Measurements from ENCODE around the gene ADAMTS17. TPM values are rescaled to one million over a fixed set of nuclear protein-coding genes. Genes with fewer than 3 reads are reported as not detected.
A peak's percentile ranks its signal among the peaks of the same experiment; 100 is the strongest.

Gene ADAMTS17
- total RNA-seq, 4 donors from 2014 or later = 6.0 to 17.6 (median 8.2) TPM

DNA sequence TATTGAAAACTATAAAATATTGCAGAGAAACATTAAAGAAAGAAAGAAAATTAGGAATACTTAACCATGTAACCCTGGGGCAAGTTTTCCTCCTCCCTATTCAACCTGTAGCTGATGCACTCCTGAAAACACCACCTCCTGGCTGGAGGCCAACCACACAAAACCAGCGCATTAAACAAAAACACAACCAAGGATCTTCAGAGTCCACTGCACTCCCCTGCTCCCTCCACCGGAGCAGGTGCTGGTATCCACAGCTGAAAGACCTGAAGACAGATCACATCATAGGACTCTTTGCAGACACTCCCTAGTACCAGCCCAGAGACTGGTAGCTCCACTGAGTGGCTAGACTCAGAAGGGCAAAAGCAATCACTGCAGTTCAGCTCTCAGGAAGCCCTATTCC, 13.6 kb upstream of the ADAMTS17 start:
- in situ Hi-C loops (cut with MboI; ENCODE audit: low pct_ligation_motif_present in 1 of 4, low pct_unique_long_range_greater_than_20kb in 1 of 4, low sequenced_read_pairs in 3 of 4) (no loop called here), intact Hi-C loops (cut with DNase I; ENCODE audit: low total_unique reads) (no loop called here)
- Histone ChIP-seq H3K36me3 (no peaks in the 10 kb centered on the region), H3K27ac (no peak overlapping the region), H3K4me1 (peaks cover 1 to 7% (median 2%) of the 10 kb centered on the region in 4 donors), H3K4me3 (no peak overlapping the region), H3K9me3 (no peaks in the 10 kb centered on the region), H3K27me3 (peaks cover 25% of the 10 kb centered on the region)
- no peak for TF ChIP-seq EP300 (IDR thresholded peaks at IDR 0.05; ENCODE audit: low read depth)
- TF ChIP-seq, protein P1, sequence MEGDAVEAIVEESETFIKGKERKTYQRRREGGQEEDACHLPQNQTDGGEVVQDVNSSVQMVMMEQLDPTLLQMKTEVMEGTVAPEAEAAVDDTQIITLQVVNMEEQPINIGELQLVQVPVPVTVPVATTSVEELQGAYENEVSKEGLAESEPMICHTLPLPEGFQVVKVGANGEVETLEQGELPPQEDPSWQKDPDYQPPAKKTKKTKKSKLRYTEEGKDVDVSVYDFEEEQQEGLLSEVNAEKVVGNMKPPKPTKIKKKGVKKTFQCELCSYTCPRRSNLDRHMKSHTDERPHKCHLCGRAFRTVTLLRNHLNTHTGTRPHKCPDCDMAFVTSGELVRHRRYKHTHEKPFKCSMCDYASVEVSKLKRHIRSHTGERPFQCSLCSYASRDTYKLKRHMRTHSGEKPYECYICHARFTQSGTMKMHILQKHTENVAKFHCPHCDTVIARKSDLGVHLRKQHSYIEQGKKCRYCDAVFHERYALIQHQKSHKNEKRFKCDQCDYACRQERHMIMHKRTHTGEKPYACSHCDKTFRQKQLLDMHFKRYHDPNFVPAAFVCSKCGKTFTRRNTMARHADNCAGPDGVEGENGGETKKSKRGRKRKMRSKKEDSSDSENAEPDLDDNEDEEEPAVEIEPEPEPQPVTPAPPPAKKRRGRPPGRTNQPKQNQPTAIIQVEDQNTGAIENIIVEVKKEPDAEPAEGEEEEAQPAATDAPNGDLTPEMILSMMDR (IDR thresholded peaks at IDR 0.05) = no peak
- TF ChIP-seq POLR2A (IDR thresholded peaks at IDR 0.05) = no peak
- TF ChIP-seq POLR2AphosphoS5 (IDR thresholded peaks at IDR 0.05) = no peak
- DNase-seq = no peak
- 60% methylated on average over 2 of the region's 2 CpGs; no CpG with 5 or more reads in 1 of the 2 donors for WGBS, 2 donors (ENCODE audit: low coverage in 1 of 2)

DNA sequence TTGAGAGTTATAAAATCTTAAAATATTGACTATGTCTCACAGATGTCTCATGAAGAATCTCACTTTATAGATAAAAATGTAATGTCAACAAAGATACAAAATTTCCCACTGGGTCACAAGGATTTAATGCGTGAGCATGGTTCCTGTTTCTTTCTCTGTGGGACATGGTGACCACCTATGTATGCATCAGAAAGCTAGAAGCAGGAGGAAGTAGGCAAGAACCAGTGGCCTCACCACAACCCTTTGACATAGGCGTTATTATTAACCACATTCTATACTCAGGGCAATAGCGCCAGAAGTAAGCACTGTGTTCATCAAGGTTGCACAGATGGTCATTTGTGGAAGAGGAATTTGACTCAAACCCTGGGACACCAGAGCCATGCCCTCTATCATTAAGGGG, 11.7 kb upstream of the ADAMTS17 start:
- DNase-seq = no peak
- no peak for TF ChIP-seq EP300 (IDR thresholded peaks at IDR 0.05; ENCODE audit: low read depth)
- in situ Hi-C loops (cut with MboI; ENCODE audit: low pct_ligation_motif_present in 1 of 4, low pct_unique_long_range_greater_than_20kb in 1 of 4, low sequenced_read_pairs in 3 of 4) (no loop called here), intact Hi-C loops (cut with DNase I; ENCODE audit: low total_unique reads) (no loop called here)
- Histone ChIP-seq H3K9me3 (no peaks in the 10 kb centered on the region), H3K27ac (no peak overlapping the region), H3K36me3 (no peaks in the 10 kb centered on the region), H3K4me3 (no peak overlapping the region), H3K27me3 (peaks cover 25% of the 10 kb centered on the region), H3K4me1 (peaks cover 3 to 13% (median 5%) of the 10 kb centered on the region in 4 donors)
- 79 to 85% methylated on average over 3 of the region's 3 CpGs for WGBS, 2 donors (ENCODE audit: low coverage in 1 of 2)

DNA sequence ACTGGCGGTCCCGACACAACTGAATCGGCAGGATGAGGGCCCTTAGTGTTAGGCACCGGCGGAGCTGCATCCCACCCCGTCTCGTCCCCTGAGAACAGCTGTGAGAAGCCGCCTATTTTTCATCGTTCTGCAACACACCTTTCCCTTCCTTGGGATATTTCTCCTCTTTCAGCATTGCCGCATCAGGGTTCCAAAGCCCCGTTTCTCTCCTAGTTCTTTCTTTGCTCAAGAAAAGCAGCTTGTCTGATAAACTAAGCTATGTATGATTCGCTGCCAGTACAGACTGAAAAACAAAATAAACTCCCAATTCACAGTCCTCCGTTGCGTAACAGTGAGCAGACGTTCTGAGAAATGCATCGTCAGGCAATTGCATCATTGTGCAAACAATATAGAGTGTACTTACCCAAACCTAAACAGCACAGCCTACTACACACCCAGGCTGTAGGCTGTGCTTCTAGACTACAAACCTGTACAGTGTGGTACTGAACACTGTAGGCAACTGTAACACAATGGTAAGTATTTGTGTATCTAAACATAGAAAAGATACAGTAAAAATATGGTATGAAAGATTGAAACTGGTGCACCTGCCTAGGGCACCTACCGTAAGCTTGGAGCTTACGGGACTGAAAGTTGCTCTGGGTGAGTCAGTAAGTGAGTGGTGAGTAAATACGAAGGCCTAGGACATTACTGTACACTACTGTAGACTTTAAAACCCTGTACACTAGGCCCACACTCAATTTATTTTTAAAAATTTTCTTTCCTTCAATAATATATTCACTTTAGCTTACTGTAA, 8.9 kb upstream of the ADAMTS17 start:
- in situ Hi-C loops (cut with MboI; ENCODE audit: low pct_ligation_motif_present in 1 of 4, low pct_unique_long_range_greater_than_20kb in 1 of 4, low sequenced_read_pairs in 3 of 4) (no loop called here), intact Hi-C loops (cut with DNase I; ENCODE audit: low total_unique reads) (loop anchor here (2.0 kb wide), 1 partner anchor 222 kb away; no protein-coding TSS in a partner anchor)
- Histone ChIP-seq H3K27ac (peak overlapping the region; percentile 95 to 97 (median 96)), H3K4me1 (peaks cover 3 to 13% (median 5%) of the 10 kb centered on the region in 4 donors), H3K27me3 (peaks cover 14% of the 10 kb centered on the region), H3K36me3 (no peaks in the 10 kb centered on the region), H3K4me3 (peak overlapping the region in 3 of 4 donors; percentile 71 to 89 (median 74)), H3K9me3 (no peaks in the 10 kb centered on the region)
- peak; percentile 51 for DNase-seq
- TF ChIP-seq POLR2A (IDR thresholded peaks at IDR 0.05) (no peak), POLR2AphosphoS5 (IDR thresholded peaks at IDR 0.05) (peak in 2 of 3 donors; percentile 47 to 65)
- 25 to 30% methylated on average over 13 to 19 of the region's 19 CpGs for WGBS, 2 donors (ENCODE audit: low coverage in 1 of 2)

DNA sequence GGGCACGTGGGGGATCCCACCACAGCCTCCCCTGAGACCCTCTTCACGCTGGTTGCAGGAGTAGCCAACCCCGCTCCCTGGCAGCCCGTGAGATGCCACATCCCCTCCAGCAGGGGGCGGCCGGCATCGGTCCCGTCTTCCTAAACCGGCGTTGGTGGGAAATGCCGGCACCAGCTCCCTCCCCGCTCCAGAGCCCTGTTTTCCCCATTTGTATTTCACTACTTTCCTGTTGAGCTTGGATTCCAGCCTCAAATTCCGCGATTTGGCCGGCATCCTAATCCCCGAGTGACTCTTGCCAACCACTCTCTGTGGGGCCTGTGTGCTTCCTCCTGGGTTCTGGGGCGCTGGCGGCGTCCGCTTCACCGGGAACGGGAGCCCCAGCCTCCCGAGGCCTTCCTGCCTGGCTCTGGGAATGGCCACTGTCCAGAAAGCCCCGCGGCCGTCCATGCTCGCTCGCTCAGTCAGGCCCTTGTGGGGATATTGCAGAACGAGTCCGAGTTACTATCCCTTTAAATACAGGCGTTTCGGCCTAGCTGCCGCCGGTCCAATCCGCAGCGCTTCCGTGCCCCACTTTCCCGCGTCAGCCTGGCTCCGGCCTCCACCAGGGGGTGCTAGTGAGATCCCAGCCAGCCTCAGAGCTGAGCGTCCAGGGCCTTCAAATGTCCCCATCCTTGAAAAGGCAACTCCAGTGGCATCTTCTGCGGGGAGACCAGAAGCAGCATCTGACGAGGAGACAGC, 8.1 kb upstream of the ADAMTS17 start:
- peak; percentile 30 for TF ChIP-seq POLR2A (IDR thresholded peaks at IDR 0.05)
- no peak for TF ChIP-seq EP300 (IDR thresholded peaks at IDR 0.05; ENCODE audit: low read depth)
- TF ChIP-seq POLR2AphosphoS5 (IDR thresholded peaks at IDR 0.05) = peak in 1 of 3 donors; percentile 25
- TF ChIP-seq, protein P1 (IDR thresholded peaks at IDR 0.05) = peak; percentile 68 to 93 (median 87)
- 1% methylated on average over 42 of the region's 43 CpGs; no CpG with 5 or more reads in 1 of the 2 donors for WGBS, 2 donors (ENCODE audit: low coverage in 1 of 2)
- Histone ChIP-seq H3K9me3 (no peaks in the 10 kb centered on the region), H3K27ac (peak overlapping the region; percentile 95 to 97 (median 96)), H3K4me3 (peak overlapping the region; percentile 71 to 89 (median 76)), H3K27me3 (peaks cover 9% of the 10 kb centered on the region), H3K36me3 (no peaks in the 10 kb centered on the region), H3K4me1 (peaks cover 3 to 13% (median 5%) of the 10 kb centered on the region in 4 donors)
- peak; percentile 95 for DNase-seq
- in situ Hi-C loops (cut with MboI; ENCODE audit: low pct_ligation_motif_present in 1 of 4, low pct_unique_long_range_greater_than_20kb in 1 of 4, low sequenced_read_pairs in 3 of 4) = loop anchor here in 3 of 4 donors (5.0 to 25.0 kb wide), 3 partner anchors 212 to 225 kb away; no protein-coding TSS in a partner anchor
- intact Hi-C loops (cut with DNase I; ENCODE audit: low total_unique reads) = loop anchor here (2.0 kb wide), 1 partner anchor 223 kb away; no protein-coding TSS in a partner anchor
